ENCODE results near the gene VPS4A. TPM values are rescaled to one million over a fixed set of nuclear protein-coding genes. Genes with fewer than 3 reads are reported as not detected.

The VPS4A gene
- total RNA-seq, 1 donor from 2014 or later, result 24.5 TPM

- H3K27ac ChIP-seq, result no peak overlapping the region
- ATAC-seq, result no peak
These were observed 52.9 kb downstream of the VPS4A start for GRCh38 chr16:69364088-69364487.

GRCh38 chr16:69365901-69366300 lies 54.8 kb downstream of the VPS4A start:
- Histone ChIP-seq H3K9me3 (no peaks in the 10 kb centered on the region), H3K4me1 (peaks cover 7% of the 10 kb centered on the region), H3K4me3 (no peak overlapping the region), H3K27ac (no peak overlapping the region), H3K36me3 (peaks cover 82% of the 10 kb centered on the region), H3K27me3 (ENCODE audit: low read depth) (no peaks in the 10 kb centered on the region)
- intact Hi-C loops (cut with DNase I), result no loop called here
- DNase-seq (no peak), ATAC-seq (no peak)
- TF ChIP-seq CTCF (IDR thresholded peaks at IDR 0.05), result no peak

More at GRCh38 chr16:69364088-69364487, 52.9 kb downstream of the VPS4A start:
- DNase-seq, result no peak
- Histone ChIP-seq H3K9me3 (no peaks in the 10 kb centered on the region), H3K27me3 (ENCODE audit: low read depth) (no peaks in the 10 kb centered on the region), H3K4me3 (no peak overlapping the region), H3K36me3 (peaks cover 76% of the 10 kb centered on the region), H3K4me1 (peaks cover 7% of the 10 kb centered on the region)
- TF ChIP-seq CTCF (IDR thresholded peaks at IDR 0.05), result no peak
- intact Hi-C loops (cut with DNase I), result no loop called here

- no peak for DNase-seq
- Histone ChIP-seq H3K27ac (no peak overlapping the region), H3K9me3 (no peaks in the 10 kb centered on the region), H3K4me1 (peaks cover 7% of the 10 kb centered on the region), H3K27me3 (ENCODE audit: low read depth) (no peaks in the 10 kb centered on the region), H3K36me3 (peaks cover 81% of the 10 kb centered on the region), H3K4me3 (no peak overlapping the region)
- no peak for ATAC-seq
- intact Hi-C loops (cut with DNase I), result no loop called here
- no peak for TF ChIP-seq CTCF (IDR thresholded peaks at IDR 0.05)
These were observed 55.3 kb downstream of the VPS4A start for GRCh38 chr16:69366431-69366830.

GRCh38 chr16:69367980-69368379 lies 56.8 kb downstream of the VPS4A start:
- H3K27me3 ChIP-seq (ENCODE audit: low read depth), result no peaks in the 10 kb centered on the region
- intact Hi-C loops (cut with DNase I), result no loop called here
- H3K36me3 ChIP-seq, result peaks cover 96% of the 10 kb centered on the region
- H3K9me3 ChIP-seq, result no peaks in the 10 kb centered on the region
- peaks cover 7% of the 10 kb centered on the region for H3K4me1 ChIP-seq
- no peak overlapping the region for H3K4me3 ChIP-seq
- no peak overlapping the region for H3K27ac ChIP-seq
- no peak for TF ChIP-seq CTCF (IDR thresholded peaks at IDR 0.05)
- DNase-seq, result no peak
- ATAC-seq, result no peak

GRCh38 chr16:69368866-69369265 lies 57.7 kb downstream of the VPS4A start:
- no peak for DNase-seq
- TF ChIP-seq CTCF (IDR thresholded peaks at IDR 0.05), result no peak
- intact Hi-C loops (cut with DNase I), result no loop called here

GRCh38 chr16:69371564-69371963 lies 60.4 kb downstream of the VPS4A start:
- Histone ChIP-seq H3K4me1 (no peaks in the 10 kb centered on the region), H3K27me3 (ENCODE audit: low read depth) (no peaks in the 10 kb centered on the region), H3K4me3 (no peak overlapping the region), H3K36me3 (peaks cover 76% of the 10 kb centered on the region), H3K27ac (no peak overlapping the region), H3K9me3 (no peaks in the 10 kb centered on the region)
- DNase-seq (no peak), ATAC-seq (no peak)
- intact Hi-C loops (cut with DNase I), result no loop called here
- TF ChIP-seq CTCF (IDR thresholded peaks at IDR 0.05), result no peak

More at GRCh38 chr16:69368866-69369265, 57.7 kb downstream of the VPS4A start:
- no peak for ATAC-seq
- Histone ChIP-seq H3K36me3 (peaks cover 96% of the 10 kb centered on the region), H3K27ac (no peak overlapping the region), H3K27me3 (ENCODE audit: low read depth) (no peaks in the 10 kb centered on the region), H3K9me3 (no peaks in the 10 kb centered on the region), H3K4me1 (peaks cover 4% of the 10 kb centered on the region), H3K4me3 (no peak overlapping the region)
